Epithelial cell of prostate (primary cell): ENCODE measurements around the gene BRPF1.

Source experiments
- DNase-seq: peaks from one replicate; pipeline ENCODE4 v3.0.0-alpha.2; 2011; ENCODE audit warnings: low read depth, low spot score
- H3K27ac ChIP-seq: fragments of 450-650 bp; 2 replicates; pipeline ENCODE4 v1.5.1; 2017; ENCODE audit warnings: mild to moderate bottlenecking

The BRPF1 gene

GRCh38 chr3:9700536-9700935, 31.0 kb upstream of the BRPF1 start:
- DNase-seq, result no peak
- H3K27ac ChIP-seq, result peak overlapping the region; percentile 32

GRCh38 chr3:9701006-9701405, 30.5 kb upstream of the BRPF1 start:
- peak overlapping the region; percentile 32 for H3K27ac ChIP-seq
- DNase-seq, result peak; percentile 22

- no peak overlapping the region for H3K27ac ChIP-seq
- no peak for DNase-seq
Measured at GRCh38 chr3:9701711-9702110, 29.8 kb upstream of the BRPF1 start.

- no peak for DNase-seq
- no peak overlapping the region for H3K27ac ChIP-seq
Measured at GRCh38 chr3:9703240-9703639, 28.3 kb upstream of the BRPF1 start.

GRCh38 chr3:9703736-9704346, 27.7 kb upstream of the BRPF1 start, which contains the start of gene CPNE9:
Gene CPNE9 (plus strand): TSS chr3:9703833. CDS start chr3:9703997, 164 bp downstream.
- H3K27ac ChIP-seq, result no peak within 1 kb of the TSS
- no peak for DNase-seq

- DNase-seq, result no peak
- H3K27ac ChIP-seq, result no peak overlapping the region
Measured at GRCh38 chr3:9704347-9705322, 26.9 kb upstream of the BRPF1 start.

- no peak for DNase-seq
- H3K27ac ChIP-seq, result no peak overlapping the region
Measured at GRCh38 chr3:9710174-9710739, 21.3 kb upstream of the BRPF1 start.

GRCh38 chr3:9712415-9712814, 19.1 kb upstream of the BRPF1 start:
- DNase-seq, result no peak
- H3K27ac ChIP-seq, result no peak overlapping the region

GRCh38 chr3:9713142-9713541, 18.4 kb upstream of the BRPF1 start:
- no peak for DNase-seq
- H3K27ac ChIP-seq, result no peak overlapping the region

- H3K27ac ChIP-seq, result no peak overlapping the region
- no peak for DNase-seq
Measured at GRCh38 chr3:9715136-9715535, 16.4 kb upstream of the BRPF1 start.

GRCh38 chr3:9715764-9716437, 15.6 kb upstream of the BRPF1 start:
- H3K27ac ChIP-seq, result no peak overlapping the region
- DNase-seq, result peak; percentile 52

- DNase-seq, result no peak
- H3K27ac ChIP-seq, result no peak overlapping the region
Measured at GRCh38 chr3:9716801-9717555, 14.6 kb upstream of the BRPF1 start.

GRCh38 chr3:9717563-9717962, 14.0 kb upstream of the BRPF1 start:
- no peak for DNase-seq
- H3K27ac ChIP-seq, result no peak overlapping the region

GRCh38 chr3:9718118-9718517, 13.4 kb upstream of the BRPF1 start:
- H3K27ac ChIP-seq, result no peak overlapping the region
- no peak for DNase-seq

GRCh38 chr3:9721015-9721699, 10.4 kb upstream of the BRPF1 start:
- no peak for DNase-seq
- no peak overlapping the region for H3K27ac ChIP-seq

GRCh38 chr3:9721700-9722060, 9.9 kb upstream of the BRPF1 start:
- DNase-seq, result no peak
- H3K27ac ChIP-seq, result no peak overlapping the region

GRCh38 chr3:9725775-9726515, 5.6 kb upstream of the BRPF1 start:
- no peak overlapping the region for H3K27ac ChIP-seq
- DNase-seq, result no peak

- DNase-seq, result no peak
- no peak overlapping the region for H3K27ac ChIP-seq
Measured at GRCh38 chr3:9727041-9727595, 4.4 kb upstream of the BRPF1 start.
